Mucosa of descending colon (tissue), 3 donors: ENCODE measurements around the gene VCL. TPM values are rescaled to one million over a fixed set of nuclear protein-coding genes. Genes with fewer than 3 reads are reported as not detected.

Experiments used
- ATAC-seq: fragments of 200-7000 bp; cut with Tn5 transposase; one replicate; pipeline ENCODE4 v1.9.1; 2020; ENCODE audit warnings: mild to moderate bottlenecking, moderate library complexity
- DNase-seq, 3 donors: peaks; one replicate each; pipeline ENCODE4 v3.0.0-alpha.2; 2020
- H3K36me3 ChIP-seq: fragments of 200-600 bp; one replicate; pipeline ENCODE4 v1.8.0; 2021; ENCODE audit warnings: low read depth, mild to moderate bottlenecking
- H3K4me1 ChIP-seq: fragments of 200-600 bp; one replicate; pipeline ENCODE4 v1.8.0; 2021; ENCODE audit warnings: low read depth, mild to moderate bottlenecking
- H3K4me3 ChIP-seq: fragments of 200-600 bp; one replicate; pipeline ENCODE4 v1.8.0; 2021; ENCODE audit warnings: mild to moderate bottlenecking
- H3K9me3 ChIP-seq: fragments of 200-600 bp; one replicate; pipeline ENCODE4 v1.8.0; 2021; ENCODE audit warnings: mild to moderate bottlenecking
- intact Hi-C, 2 donors: fragments of 100-400 bp; cut with DNase I in 1 of 2; cut with micrococcal nuclease in 1 of 2; formaldehyde crosslinking; loops; one replicate each; pipeline versions ENCODE4 v1.11.0 to v1.11.1; 2022; cut with DNase I, micrococcal nuclease
- total RNA-seq, 3 donors: library from RNA; stranded (reverse); fragmentation: NEBNext Ultra II Directional in 2 of 3; extraction: Animal tissue kit (Norgen Biotek cat#: 25700) in 2 of 3; gene quantifications; one replicate each; pipeline versions ENCODE4 v1.2.1 to v1.2.4, GENCODE V29; 2021 to 2023
- TF ChIP-seq, protein P1 (sequence below): fragments of 200-600 bp; IDR thresholded peaks from one replicate; pipeline ENCODE4 v1.8.0; 2022; ENCODE audit warnings: antibody characterized with exemption, mild to moderate bottlenecking
- donor health status: DM: no; HTN: no; CAD: no; lungs with moderate emphysema.
- donor health status: DM: no; HTN: no; CAD: no.
- donor health status: DM: no; HTN: yes; CAD: no.

Gene VCL
- total RNA-seq, 3 donors from 2014 or later, result 114 to 292 (median 117) TPM

DNA sequence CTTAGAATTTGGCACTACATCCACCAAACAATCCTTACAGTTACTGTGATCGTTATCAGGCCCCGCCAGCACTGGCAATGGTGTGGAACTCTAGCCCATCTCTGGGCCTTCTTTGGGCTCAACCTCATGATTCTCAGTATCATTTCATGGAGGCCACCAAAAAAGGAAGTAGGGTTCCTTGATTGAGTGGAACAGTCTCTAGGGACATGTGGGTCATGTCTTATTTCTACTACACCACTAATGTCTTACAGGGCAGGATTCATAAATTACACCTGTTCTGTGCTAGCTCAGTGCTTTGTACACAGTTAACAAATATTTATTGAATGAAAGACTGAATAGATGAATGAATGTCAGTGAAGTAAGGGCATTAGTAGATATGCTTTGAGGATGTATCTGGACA is 98.9 kb downstream of the VCL start:
- intact Hi-C loops, result no loop called here
- Histone ChIP-seq H3K9me3 (no peaks in the 10 kb centered on the region), H3K4me3 (no peak overlapping the region), H3K36me3 (no peaks in the 10 kb centered on the region), H3K4me1 (no peaks in the 10 kb centered on the region)
- TF ChIP-seq, protein P1, sequence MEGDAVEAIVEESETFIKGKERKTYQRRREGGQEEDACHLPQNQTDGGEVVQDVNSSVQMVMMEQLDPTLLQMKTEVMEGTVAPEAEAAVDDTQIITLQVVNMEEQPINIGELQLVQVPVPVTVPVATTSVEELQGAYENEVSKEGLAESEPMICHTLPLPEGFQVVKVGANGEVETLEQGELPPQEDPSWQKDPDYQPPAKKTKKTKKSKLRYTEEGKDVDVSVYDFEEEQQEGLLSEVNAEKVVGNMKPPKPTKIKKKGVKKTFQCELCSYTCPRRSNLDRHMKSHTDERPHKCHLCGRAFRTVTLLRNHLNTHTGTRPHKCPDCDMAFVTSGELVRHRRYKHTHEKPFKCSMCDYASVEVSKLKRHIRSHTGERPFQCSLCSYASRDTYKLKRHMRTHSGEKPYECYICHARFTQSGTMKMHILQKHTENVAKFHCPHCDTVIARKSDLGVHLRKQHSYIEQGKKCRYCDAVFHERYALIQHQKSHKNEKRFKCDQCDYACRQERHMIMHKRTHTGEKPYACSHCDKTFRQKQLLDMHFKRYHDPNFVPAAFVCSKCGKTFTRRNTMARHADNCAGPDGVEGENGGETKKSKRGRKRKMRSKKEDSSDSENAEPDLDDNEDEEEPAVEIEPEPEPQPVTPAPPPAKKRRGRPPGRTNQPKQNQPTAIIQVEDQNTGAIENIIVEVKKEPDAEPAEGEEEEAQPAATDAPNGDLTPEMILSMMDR, result no peak
- DNase-seq (no peak), ATAC-seq (no peak)

DNA sequence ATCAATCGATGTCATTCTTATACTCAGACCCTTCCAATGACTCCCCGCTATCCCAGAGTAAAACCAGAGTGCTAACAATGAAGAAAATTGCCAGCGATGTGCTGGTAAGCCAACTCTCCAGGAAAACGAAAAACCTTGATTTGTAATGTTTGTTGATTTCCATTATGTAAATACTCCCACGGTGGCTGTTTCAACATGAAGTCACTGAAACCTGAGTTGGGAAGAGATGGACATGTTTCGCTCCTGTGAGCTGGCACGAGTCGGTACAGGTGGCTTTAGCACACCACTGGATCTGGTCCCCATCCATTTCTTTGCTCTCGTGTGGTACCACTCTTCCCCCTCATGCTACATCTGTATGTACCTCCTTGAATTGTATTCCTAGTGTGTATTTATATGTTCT is 99.9 kb downstream of the VCL start:
- intact Hi-C loops, result no loop called here
- Histone ChIP-seq H3K4me1 (no peaks in the 10 kb centered on the region), H3K36me3 (no peaks in the 10 kb centered on the region), H3K4me3 (no peak overlapping the region), H3K9me3 (no peaks in the 10 kb centered on the region)
- DNase-seq (no peak), ATAC-seq (no peak)
- TF ChIP-seq, protein P1, result no peak

DNA sequence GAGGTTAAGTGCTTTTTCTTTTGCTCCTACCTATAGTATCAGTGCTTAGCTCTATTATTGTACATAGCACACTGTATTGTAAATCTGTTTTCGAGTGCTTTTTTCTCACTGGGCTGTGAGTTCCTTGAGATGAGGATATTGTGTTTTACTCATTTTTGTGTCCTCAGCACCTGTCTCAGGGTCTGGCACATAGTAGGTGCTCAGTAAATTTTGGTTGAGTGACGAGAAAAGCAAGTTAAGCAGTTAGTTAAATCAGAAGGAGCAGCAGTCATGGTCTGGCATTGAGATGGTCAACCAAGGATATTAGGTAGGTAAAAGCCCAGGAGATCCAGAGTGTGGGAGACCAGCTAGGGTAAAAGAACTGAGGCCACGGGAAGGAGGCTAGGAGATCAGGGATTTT is 101.5 kb downstream of the VCL start:
- H3K4me1 ChIP-seq, result no peaks in the 10 kb centered on the region
- no peak overlapping the region for H3K4me3 ChIP-seq
- no peaks in the 10 kb centered on the region for H3K9me3 ChIP-seq
- H3K36me3 ChIP-seq, result peaks cover 5% of the 10 kb centered on the region
- TF ChIP-seq, protein P1, result no peak
- ATAC-seq, result no peak
- no peak for DNase-seq
- intact Hi-C loops, result no loop called here

DNA sequence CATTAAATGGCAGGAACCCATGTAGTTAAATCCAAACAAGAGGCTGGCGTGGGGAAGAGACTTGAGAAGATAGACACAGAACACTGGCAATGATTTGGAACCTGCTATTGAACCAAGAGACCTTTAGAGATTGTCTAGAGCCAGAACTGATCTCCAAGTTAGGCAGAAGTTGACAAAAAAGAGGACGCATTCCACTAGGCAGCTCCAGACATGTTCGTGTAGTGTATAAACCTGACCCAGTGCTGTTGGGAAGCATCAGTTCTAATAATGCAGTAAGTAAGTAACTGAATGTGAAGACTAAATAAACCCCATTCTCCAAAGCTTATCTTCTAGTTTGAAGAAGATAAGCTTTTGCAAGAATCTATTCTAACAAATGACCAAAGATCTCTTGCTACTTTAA is 101.9 kb downstream of the VCL start:
- no peaks in the 10 kb centered on the region for H3K9me3 ChIP-seq
- DNase-seq (no peak), ATAC-seq (no peak)
- intact Hi-C loops, result no loop called here
- H3K4me3 ChIP-seq, result no peak overlapping the region
- H3K36me3 ChIP-seq, result peaks cover 5% of the 10 kb centered on the region
- TF ChIP-seq, protein P1, result no peak
- no peaks in the 10 kb centered on the region for H3K4me1 ChIP-seq

DNA sequence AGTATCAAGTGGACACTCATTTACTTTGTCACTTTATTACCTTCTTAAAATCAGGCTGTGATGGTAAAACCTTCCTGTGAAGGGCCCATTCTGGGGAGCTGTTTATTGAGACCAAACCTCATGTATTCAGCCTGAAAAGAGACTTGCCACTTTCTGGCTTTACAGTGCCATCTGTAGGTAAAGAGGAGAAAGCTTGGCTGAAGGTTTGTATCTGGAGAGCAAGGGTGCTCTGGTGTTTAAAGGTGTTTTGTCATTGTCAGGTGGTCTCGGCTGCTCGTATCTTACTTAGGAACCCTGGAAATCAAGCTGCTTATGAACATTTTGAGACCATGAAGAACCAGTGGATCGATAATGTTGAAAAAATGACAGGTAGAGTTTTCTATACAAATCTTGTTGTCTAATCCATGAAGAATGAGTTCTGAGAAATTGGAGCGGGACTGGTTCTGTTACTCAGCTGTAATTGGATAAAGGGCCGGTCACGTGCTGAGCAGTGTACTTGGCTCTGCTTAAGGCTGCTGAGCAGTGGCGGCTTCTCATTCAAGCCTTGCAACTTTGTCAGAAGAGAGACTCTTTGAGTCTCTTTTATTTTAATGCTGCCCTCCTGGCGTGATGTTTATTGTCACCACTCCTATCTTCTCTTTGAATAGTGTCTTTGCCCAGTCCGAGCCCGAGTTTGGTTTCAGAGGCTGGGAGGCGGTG is 105.8 kb downstream of the VCL start:
- intact Hi-C loops, result no loop called here

More for the DNA sequence above, 105.8 kb downstream of the VCL start:
- H3K4me3 ChIP-seq, result no peak overlapping the region
- DNase-seq (no peak), ATAC-seq (no peak)
- peaks cover 12% of the 10 kb centered on the region for H3K36me3 ChIP-seq
- no peaks in the 10 kb centered on the region for H3K4me1 ChIP-seq
- TF ChIP-seq, protein P1, result no peak
- H3K9me3 ChIP-seq, result no peaks in the 10 kb centered on the region
